Fibroblast of villous mesenchyme (primary cell): ENCODE data around the gene MCUB. TPM values are rescaled to one million over a fixed set of nuclear protein-coding genes. Genes with fewer than 3 reads are reported as not detected.

ENCODE experiments used
- DNase-seq: peaks from one replicate; pipeline ENCODE4 v3.0.0-alpha.2; 2010; ENCODE audit warnings: low read depth
- H3K4me3 ChIP-seq: 2 replicates; pipeline ENCODE4 v1.5.1; 2011; ENCODE audit warnings: low read depth, mild to moderate bottlenecking, low read length
- total RNA-seq: library from RNA; depleted of rRNA; stranded (reverse); fragments of >200 nt; gene quantifications from 2 replicates; pipeline ENCODE4 v1.2.3, GENCODE V29; 2012
- TF ChIP-seq, protein P1 (sequence below): IDR thresholded peaks from 2 replicates; pipeline ENCODE4 v1.5.1; 2012; ENCODE audit warnings: low read depth, mild to moderate bottlenecking, low read length; ENCODE audit not compliant: insufficient read depth

MCUB gene
- total RNA-seq, 1 donor: 8.2 TPM

- TF ChIP-seq, protein P1, sequence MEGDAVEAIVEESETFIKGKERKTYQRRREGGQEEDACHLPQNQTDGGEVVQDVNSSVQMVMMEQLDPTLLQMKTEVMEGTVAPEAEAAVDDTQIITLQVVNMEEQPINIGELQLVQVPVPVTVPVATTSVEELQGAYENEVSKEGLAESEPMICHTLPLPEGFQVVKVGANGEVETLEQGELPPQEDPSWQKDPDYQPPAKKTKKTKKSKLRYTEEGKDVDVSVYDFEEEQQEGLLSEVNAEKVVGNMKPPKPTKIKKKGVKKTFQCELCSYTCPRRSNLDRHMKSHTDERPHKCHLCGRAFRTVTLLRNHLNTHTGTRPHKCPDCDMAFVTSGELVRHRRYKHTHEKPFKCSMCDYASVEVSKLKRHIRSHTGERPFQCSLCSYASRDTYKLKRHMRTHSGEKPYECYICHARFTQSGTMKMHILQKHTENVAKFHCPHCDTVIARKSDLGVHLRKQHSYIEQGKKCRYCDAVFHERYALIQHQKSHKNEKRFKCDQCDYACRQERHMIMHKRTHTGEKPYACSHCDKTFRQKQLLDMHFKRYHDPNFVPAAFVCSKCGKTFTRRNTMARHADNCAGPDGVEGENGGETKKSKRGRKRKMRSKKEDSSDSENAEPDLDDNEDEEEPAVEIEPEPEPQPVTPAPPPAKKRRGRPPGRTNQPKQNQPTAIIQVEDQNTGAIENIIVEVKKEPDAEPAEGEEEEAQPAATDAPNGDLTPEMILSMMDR: no peak
- no peak for DNase-seq
- H3K4me3 ChIP-seq: no peak overlapping the region
These were observed 131.4 kb downstream of the MCUB start for GRCh38 chr4:109691411-109691920.

GRCh38 chr4:109698656-109699055, 138.6 kb downstream of the MCUB start:
- DNase-seq: no peak
- TF ChIP-seq, protein P1: no peak

GRCh38 chr4:109699553-109700225, 139.6 kb downstream of the MCUB start:
- H3K4me3 ChIP-seq: no peak overlapping the region
- no peak for DNase-seq
- TF ChIP-seq, protein P1: no peak

More at GRCh38 chr4:109698656-109699055, 138.6 kb downstream of the MCUB start:
- no peak overlapping the region for H3K4me3 ChIP-seq

DNA sequence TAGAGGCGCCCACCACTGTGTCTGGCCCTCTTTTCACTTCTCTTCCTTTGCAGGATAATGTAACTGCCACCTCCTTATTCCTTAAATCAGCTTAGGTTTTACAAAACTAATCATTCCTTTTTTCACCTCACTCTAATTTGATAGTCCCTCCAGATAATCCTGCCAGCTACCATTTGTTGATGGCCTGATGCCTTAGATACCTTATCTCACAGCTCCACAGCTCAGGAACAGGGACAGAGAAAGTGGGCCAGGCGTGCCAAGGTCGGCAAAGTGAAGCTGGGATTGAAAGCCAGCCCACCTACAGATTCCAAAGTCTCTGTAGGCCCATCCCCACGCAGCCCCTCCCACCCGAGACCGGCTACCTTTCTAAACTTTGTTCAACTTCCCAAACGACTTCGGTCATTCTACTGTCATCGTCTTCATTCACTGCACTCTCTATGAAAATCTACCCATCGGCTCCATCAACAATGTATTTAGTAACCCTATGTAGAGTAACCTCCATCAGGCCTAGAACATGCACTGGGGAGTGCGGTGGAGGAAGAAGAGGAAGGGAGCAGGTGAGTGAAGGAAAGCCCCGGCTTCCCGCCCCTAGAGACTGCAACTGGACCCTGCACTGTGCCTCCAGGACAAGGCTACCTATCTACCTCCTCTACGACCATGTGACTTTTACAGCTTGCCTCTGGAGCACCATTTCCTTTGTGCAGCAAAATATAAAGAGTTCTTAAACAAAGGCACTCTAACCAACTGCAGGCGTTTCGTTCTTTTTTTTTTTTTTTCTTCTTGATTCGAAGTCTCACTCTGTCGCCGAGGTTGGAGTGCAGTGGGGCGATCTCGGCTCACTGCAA, 141.7 kb downstream of the MCUB start:
- peak overlapping the region; percentile 84 for H3K4me3 ChIP-seq
- TF ChIP-seq, protein P1: no peak
- DNase-seq: no peak

DNA sequence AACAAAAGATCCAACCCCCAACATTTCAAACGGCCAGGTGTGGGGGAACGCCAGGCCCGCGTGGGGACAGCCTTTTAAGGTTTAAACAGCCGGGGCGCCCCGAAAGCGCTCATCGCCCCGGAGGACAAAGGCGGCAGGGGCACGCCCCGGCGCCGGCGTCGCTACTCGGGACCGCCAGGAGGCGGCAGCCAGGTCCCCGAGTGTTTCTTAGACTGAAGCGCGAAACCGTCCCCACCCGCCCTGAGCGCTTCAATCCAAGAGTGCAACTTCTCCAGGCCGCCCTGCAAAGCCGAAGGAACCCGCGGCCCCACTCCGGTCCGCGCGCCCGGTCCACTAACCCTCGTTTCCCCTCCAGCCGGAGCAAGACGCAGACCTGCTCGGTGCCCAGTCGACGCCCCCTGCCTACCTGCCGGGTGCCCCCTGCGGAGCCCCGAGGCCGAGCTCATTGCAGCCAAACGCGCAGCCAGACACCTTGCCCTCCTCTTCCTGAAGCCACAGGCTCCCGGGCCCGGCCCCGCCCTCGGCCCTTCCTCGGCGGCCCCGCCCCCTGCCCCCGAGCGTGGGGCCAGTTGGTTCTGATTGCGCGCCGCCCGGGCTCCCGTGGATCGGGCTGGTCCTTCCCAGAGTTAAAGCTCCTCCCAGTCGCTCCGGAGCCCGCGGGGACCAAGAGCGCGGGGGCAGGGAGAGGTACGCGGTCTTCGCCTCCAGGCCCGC, 143.1 kb downstream of the MCUB start, which contains the start of gene CASP6:
Gene CASP6 (minus strand): TSS at position 496 of the 714 bp plus-strand sequence. CDS start 50 bp downstream, at position 446.
- TF ChIP-seq, protein P1: peak; percentile 71
- DNase-seq: peak; percentile 73
- peak within 1 kb of the TSS; percentile 84 for H3K4me3 ChIP-seq

GRCh38 chr4:109703664-109704361, 143.8 kb downstream of the MCUB start:
- H3K4me3 ChIP-seq: peak overlapping the region; percentile 84
- peak; percentile 5 for DNase-seq
- TF ChIP-seq, protein P1: no peak
